ENCODE measurements around the gene LIPK. TPM values are rescaled to one million over a fixed set of nuclear protein-coding genes. Genes with fewer than 3 reads are reported as not detected.
"Not testable (repeated sequence)": the region's sequence is repeated elsewhere in the genome, so short reads cannot be mapped to it uniquely, and the experiment has no call there.

Gene LIPK
- total and polyA plus RNA-seq, 2 experiments from 2014 or later, result not detected

DNA sequence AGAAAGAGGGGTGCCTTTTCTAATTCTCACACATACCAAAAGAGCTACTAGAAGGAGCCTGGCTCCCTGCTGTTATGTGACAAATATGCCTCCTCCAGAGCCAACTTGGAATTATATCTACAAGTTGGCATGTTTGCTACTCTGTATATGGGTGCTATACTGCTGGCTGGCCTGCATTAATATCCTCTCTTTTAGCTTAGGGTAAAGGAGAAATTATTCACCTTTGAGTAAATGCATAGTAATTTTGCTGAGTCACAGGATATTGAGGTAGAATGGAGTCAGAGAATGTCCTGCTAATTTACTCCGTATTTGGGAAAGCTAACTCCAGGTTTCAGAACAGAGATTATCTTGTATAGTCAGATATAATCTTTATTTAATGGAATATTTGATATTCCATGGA is 29.6 kb downstream of the LIPK start:
- no peak overlapping the region for H3K27ac ChIP-seq
- H3K9me3 ChIP-seq (ENCODE audit: low read depth), result no peaks in the 10 kb centered on the region
- no peaks in the 10 kb centered on the region for H3K4me1 ChIP-seq (ENCODE audit: low read depth)
- TF ChIP-seq, protein P1, sequence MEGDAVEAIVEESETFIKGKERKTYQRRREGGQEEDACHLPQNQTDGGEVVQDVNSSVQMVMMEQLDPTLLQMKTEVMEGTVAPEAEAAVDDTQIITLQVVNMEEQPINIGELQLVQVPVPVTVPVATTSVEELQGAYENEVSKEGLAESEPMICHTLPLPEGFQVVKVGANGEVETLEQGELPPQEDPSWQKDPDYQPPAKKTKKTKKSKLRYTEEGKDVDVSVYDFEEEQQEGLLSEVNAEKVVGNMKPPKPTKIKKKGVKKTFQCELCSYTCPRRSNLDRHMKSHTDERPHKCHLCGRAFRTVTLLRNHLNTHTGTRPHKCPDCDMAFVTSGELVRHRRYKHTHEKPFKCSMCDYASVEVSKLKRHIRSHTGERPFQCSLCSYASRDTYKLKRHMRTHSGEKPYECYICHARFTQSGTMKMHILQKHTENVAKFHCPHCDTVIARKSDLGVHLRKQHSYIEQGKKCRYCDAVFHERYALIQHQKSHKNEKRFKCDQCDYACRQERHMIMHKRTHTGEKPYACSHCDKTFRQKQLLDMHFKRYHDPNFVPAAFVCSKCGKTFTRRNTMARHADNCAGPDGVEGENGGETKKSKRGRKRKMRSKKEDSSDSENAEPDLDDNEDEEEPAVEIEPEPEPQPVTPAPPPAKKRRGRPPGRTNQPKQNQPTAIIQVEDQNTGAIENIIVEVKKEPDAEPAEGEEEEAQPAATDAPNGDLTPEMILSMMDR (IDR thresholded peaks at IDR 0.05; ENCODE audit: low read depth, low read length), result no peak
- peak in 1 of 2 donors; percentile 7 for DNase-seq (ENCODE audit: low read depth in 1 of 2, low spot score in 1 of 2)
- no peaks in the 10 kb centered on the region for H3K36me3 ChIP-seq
- H3K4me3 ChIP-seq, result no peak overlapping the region
- H3K27me3 ChIP-seq, result no peaks in the 10 kb centered on the region

DNA sequence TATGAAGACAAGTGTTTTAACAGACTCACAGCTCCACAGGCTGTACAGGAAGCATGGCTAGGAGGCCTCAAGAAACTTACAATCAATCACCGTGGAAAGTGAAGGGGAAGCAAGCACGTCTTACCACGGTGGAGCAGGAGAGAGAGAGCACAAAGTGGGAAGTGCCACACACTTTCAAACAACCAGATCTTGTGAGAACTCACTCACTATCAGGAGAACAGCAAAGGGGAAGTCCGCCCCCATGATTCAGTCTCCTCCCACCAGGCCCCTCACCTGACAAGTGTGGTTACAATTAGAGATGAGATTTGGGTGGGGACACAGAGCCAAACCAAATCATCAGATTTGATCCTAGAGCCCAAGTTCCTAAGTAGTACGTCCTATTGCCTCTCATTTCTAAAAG is 35.9 kb downstream of the LIPK start:
- not testable (repeated sequence) for H3K9me3 ChIP-seq (ENCODE audit: low read depth); H3K4me1 ChIP-seq (ENCODE audit: low read depth); H3K36me3 ChIP-seq; DNase-seq (ENCODE audit: low read depth in 1 of 2, low spot score in 1 of 2); H3K27ac ChIP-seq; H3K27me3 ChIP-seq; H3K4me3 ChIP-seq

DNA sequence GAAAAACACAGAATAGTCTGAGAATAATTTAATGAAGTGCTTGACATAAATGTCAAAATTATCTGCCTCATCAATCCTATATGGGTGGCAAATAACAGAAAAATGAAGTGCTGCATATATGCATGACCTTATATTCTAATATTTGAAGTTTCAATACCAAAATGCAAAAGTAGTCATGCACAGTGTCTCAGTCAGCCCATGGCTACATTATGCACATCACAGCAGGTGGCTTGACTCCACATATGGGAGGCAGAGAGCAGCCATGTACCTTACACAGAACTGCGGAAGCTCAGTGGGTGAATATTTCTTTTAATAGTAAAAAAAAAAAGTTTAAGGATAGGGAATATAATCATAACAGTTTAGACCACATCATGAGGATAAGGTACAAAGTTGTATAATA is 36.4 kb downstream of the LIPK start:
- TF ChIP-seq, protein P1 (IDR thresholded peaks at IDR 0.05; ENCODE audit: low read depth, low read length), result no peak
- H3K4me3 ChIP-seq, result no peak overlapping the region
- no peaks in the 10 kb centered on the region for H3K9me3 ChIP-seq (ENCODE audit: low read depth)
- H3K4me1 ChIP-seq (ENCODE audit: low read depth), result no peaks in the 10 kb centered on the region
- no peak overlapping the region for H3K27ac ChIP-seq
- DNase-seq (ENCODE audit: low read depth in 1 of 2, low spot score in 1 of 2), result no peak
- H3K27me3 ChIP-seq, result no peaks in the 10 kb centered on the region
- H3K36me3 ChIP-seq, result no peaks in the 10 kb centered on the region

DNA sequence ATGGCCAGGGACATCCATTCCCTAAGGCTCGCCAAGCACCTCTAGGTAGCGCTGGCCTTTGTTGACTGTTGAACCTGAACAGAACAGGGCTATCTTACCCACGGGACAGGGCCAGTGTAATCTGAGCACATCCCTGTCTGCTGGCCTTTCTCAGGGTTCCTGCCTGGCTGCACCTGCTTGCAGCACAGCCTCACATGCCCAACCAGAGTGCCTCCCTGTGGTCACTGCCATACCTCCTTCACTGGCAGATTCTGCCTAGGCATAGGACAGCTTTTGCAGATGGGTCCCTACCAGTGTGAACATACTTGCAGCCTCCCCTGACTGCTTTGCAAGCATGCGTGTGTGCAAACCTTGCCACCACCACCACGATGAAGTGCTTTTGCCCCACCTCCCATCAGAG is 38.0 kb downstream of the LIPK start:
- TF ChIP-seq, protein P1 (IDR thresholded peaks at IDR 0.05; ENCODE audit: low read depth, low read length), result no peak
- no peak for DNase-seq (ENCODE audit: low read depth in 1 of 2, low spot score in 1 of 2)
- H3K27me3 ChIP-seq, result no peaks in the 10 kb centered on the region
- H3K4me1 ChIP-seq (ENCODE audit: low read depth), result no peaks in the 10 kb centered on the region
- H3K9me3 ChIP-seq (ENCODE audit: low read depth), result no peaks in the 10 kb centered on the region
- no peak overlapping the region for H3K27ac ChIP-seq
- H3K36me3 ChIP-seq, result no peaks in the 10 kb centered on the region
- H3K4me3 ChIP-seq, result no peak overlapping the region

DNA sequence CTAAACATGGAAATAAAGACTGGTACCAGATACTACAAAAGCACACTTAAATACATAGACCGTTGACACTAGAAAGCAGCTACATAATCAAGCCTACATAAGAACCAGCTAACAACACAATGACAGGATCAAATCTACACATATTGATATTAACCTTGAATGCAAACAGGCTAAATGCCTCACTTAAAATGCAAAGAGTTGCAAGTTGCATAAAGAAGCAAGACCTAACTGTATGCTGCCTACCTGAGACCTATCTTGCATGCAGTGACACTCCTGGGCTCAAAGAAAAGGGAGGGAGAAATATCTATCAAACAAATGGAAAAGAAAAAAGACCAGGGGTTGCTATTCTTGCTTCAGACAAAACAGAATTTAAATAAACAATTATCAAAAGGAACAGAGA is 39.6 kb downstream of the LIPK start:
- Histone ChIP-seq H3K9me3 (ENCODE audit: low read depth) (no peaks in the 10 kb centered on the region), H3K27me3 (no peaks in the 10 kb centered on the region), H3K4me3 (no peak overlapping the region), H3K36me3 (no peaks in the 10 kb centered on the region), H3K4me1 (ENCODE audit: low read depth) (no peaks in the 10 kb centered on the region), H3K27ac (no peak overlapping the region)
- TF ChIP-seq, protein P1 (IDR thresholded peaks at IDR 0.05; ENCODE audit: low read depth, low read length), result no peak
- no peak for DNase-seq (ENCODE audit: low read depth in 1 of 2, low spot score in 1 of 2)

DNA sequence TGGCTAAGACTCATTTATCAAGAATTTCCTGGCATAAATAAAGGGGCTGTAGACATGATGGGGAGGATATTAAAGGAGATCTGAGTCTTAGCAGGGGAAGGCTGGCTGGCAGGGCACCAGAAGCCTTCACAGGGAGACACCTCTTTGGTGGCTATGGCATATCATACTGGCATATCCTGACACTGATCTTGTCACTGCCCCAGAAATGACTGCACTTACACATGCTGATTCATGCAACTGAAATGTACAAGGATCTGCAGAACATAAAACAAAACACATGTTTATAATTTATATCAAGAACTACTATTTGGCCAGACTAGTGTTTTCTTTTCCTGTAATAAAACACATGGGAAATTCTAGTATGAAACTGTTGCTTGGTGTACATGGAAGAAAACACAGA is 48.2 kb downstream of the LIPK start:
- Histone ChIP-seq H3K9me3 (ENCODE audit: low read depth) (no peaks in the 10 kb centered on the region), H3K4me3 (no peak overlapping the region), H3K4me1 (ENCODE audit: low read depth) (no peaks in the 10 kb centered on the region), H3K27ac (no peak overlapping the region), H3K36me3 (no peaks in the 10 kb centered on the region), H3K27me3 (no peaks in the 10 kb centered on the region)
- TF ChIP-seq, protein P1 (IDR thresholded peaks at IDR 0.05; ENCODE audit: low read depth, low read length), result no peak
- peak in 1 of 2 donors; percentile 31 for DNase-seq (ENCODE audit: low read depth in 1 of 2, low spot score in 1 of 2)
